ENCODE measurements around the gene TRPC4AP. TPM values are rescaled to one million over a fixed set of nuclear protein-coding genes. Genes with fewer than 3 reads are reported as not detected.

TRPC4AP gene
- total and polyA plus RNA-seq, 7 donors: 24.0 to 61.8 (median 45.3) TPM

- Histone ChIP-seq H3K9me3 (no peaks in the 10 kb centered on the region), H3K27ac (no peak overlapping the region), H3K4me1 (no peaks in the 10 kb centered on the region), H3K27me3 (no peaks in the 10 kb centered on the region), H3K36me3 (peaks cover under 1 to 77% (median 3%) of the 10 kb centered on the region in 4 donors), H3K4me3 (no peak overlapping the region)
- TF ChIP-seq POLR2A (IDR thresholded peaks at IDR 0.05) (no peak), EP300 (IDR thresholded peaks at IDR 0.05) (no peak), CTCF (IDR thresholded peaks at IDR 0.05) (no peak), POLR2AphosphoS5 (IDR thresholded peaks at IDR 0.05) (no peak)
- 46 to 79% methylated on average over 9 of the region's 9 CpGs for WGBS, 2 donors
- no peak for DNase-seq
- intact Hi-C loops (cut with DNase I): no loop called here
Measured at GRCh38 chr20:35039846-35040489, 52.6 kb downstream of the TRPC4AP start.

GRCh38 chr20:35039146-35039545 lies 53.5 kb downstream of the TRPC4AP start:
- no peak for DNase-seq
- TF ChIP-seq POLR2AphosphoS5 (IDR thresholded peaks at IDR 0.05) (no peak), EP300 (IDR thresholded peaks at IDR 0.05) (no peak), POLR2A (IDR thresholded peaks at IDR 0.05) (no peak), CTCF (IDR thresholded peaks at IDR 0.05) (no peak)
- Histone ChIP-seq H3K27me3 (no peaks in the 10 kb centered on the region), H3K4me1 (no peaks in the 10 kb centered on the region), H3K36me3 (peaks cover 8 to 78% (median 12%) of the 10 kb centered on the region in 4 donors), H3K9me3 (no peaks in the 10 kb centered on the region), H3K27ac (no peak overlapping the region), H3K4me3 (no peak overlapping the region)
- WGBS, 2 donors: 18 to 70% methylated on average over 1 of the region's 1 CpG
- intact Hi-C loops (cut with DNase I): no loop called here

GRCh38 chr20:35034145-35034544 lies 58.5 kb downstream of the TRPC4AP start:
- Histone ChIP-seq H3K27me3 (no peaks in the 10 kb centered on the region), H3K4me1 (no peaks in the 10 kb centered on the region), H3K9me3 (no peaks in the 10 kb centered on the region), H3K4me3 (no peak overlapping the region), H3K27ac (no peak overlapping the region), H3K36me3 (peaks cover 20 to 76% (median 28%) of the 10 kb centered on the region in 4 donors)
- TF ChIP-seq EP300 (IDR thresholded peaks at IDR 0.05) (no peak), POLR2AphosphoS5 (IDR thresholded peaks at IDR 0.05) (no peak), POLR2A (IDR thresholded peaks at IDR 0.05) (no peak), CTCF (IDR thresholded peaks at IDR 0.05) (no peak)
- DNase-seq: no peak
- WGBS, 2 donors: 76 to 94% methylated on average over 3 of the region's 4 CpGs
- intact Hi-C loops (cut with DNase I): no loop called here

GRCh38 chr20:35030136-35030535 lies 62.5 kb downstream of the TRPC4AP start:
- DNase-seq: no peak
- TF ChIP-seq POLR2A (IDR thresholded peaks at IDR 0.05) (no peak), CTCF (IDR thresholded peaks at IDR 0.05) (no peak), POLR2AphosphoS5 (IDR thresholded peaks at IDR 0.05) (no peak), EP300 (IDR thresholded peaks at IDR 0.05) (no peak)
- intact Hi-C loops (cut with DNase I): no loop called here
- Histone ChIP-seq H3K27me3 (no peaks in the 10 kb centered on the region), H3K4me1 (no peaks in the 10 kb centered on the region), H3K36me3 (peaks cover 20 to 59% (median 26%) of the 10 kb centered on the region in 4 donors), H3K4me3 (no peak overlapping the region), H3K9me3 (no peaks in the 10 kb centered on the region), H3K27ac (no peak overlapping the region)
- WGBS, 2 donors: 95 to 98% methylated on average over 4 of the region's 4 CpGs

- intact Hi-C loops (cut with DNase I): no loop called here
- Histone ChIP-seq H3K27me3 (no peaks in the 10 kb centered on the region), H3K36me3 (peaks cover 0 to 56% (median 9%) of the 10 kb centered on the region in 4 donors), H3K4me3 (no peak overlapping the region), H3K27ac (no peak overlapping the region), H3K9me3 (no peaks in the 10 kb centered on the region), H3K4me1 (no peaks in the 10 kb centered on the region)
- DNase-seq: no peak
- WGBS, 2 donors: 87 to 89% methylated on average over 2 of the region's 2 CpGs
- TF ChIP-seq EP300 (IDR thresholded peaks at IDR 0.05): no peak
- TF ChIP-seq CTCF (IDR thresholded peaks at IDR 0.05): no peak
- TF ChIP-seq POLR2AphosphoS5 (IDR thresholded peaks at IDR 0.05): no peak
- TF ChIP-seq POLR2A (IDR thresholded peaks at IDR 0.05): no peak
Measured at GRCh38 chr20:35027301-35027700, 65.3 kb downstream of the TRPC4AP start.
